Astrocyte of the cerebellum (primary cell): ENCODE data around the gene USP25.
"Not testable (repeated sequence)": the region's sequence is repeated elsewhere in the genome, so short reads cannot be mapped to it uniquely, and the experiment has no call there.

ENCODE experiments used
- DNase-seq: peaks from one replicate; pipeline ENCODE4 v3.0.0-alpha.2; 2011; ENCODE audit warnings: low read depth
- H3K4me3 ChIP-seq: 2 replicates; pipeline ENCODE4 v1.5.1; 2011; ENCODE audit warnings: mild to moderate bottlenecking, low read depth, low read length, moderate library complexity
- CTCF ChIP-seq: IDR thresholded peaks from 2 replicates; pipeline ENCODE4 v1.5.1; 2012; ENCODE audit warnings: low read length, low read depth, moderate library complexity, mild to moderate bottlenecking; ENCODE audit errors: missing control alignments
- in situ Hi-C: cut with HindIII; loops from 2 replicates; pipeline ENCODE4 v1.10.0; 2017; ENCODE audit warnings: low sequenced_read_pairs

USP25 gene

GRCh38 chr21:15729346-15729673 lies 472 bp upstream of the USP25 start:
- no peak for TF ChIP-seq CTCF
- in situ Hi-C loops = no loop called here
- peak overlapping the region; percentile 78 for H3K4me3 ChIP-seq
- no peak for DNase-seq

GRCh38 chr21:15730484-15731242 lies 881 bp downstream of the USP25 start:
- peak overlapping the region; percentile 78 for H3K4me3 ChIP-seq
- in situ Hi-C loops = no loop called here
- no peak for DNase-seq
- TF ChIP-seq CTCF = no peak

- no peak for TF ChIP-seq CTCF
- no peak for DNase-seq
- peak overlapping the region; percentile 78 for H3K4me3 ChIP-seq
- in situ Hi-C loops = no loop called here
Measured at GRCh38 chr21:15731243-15731613, 1.4 kb downstream of the USP25 start.

GRCh38 chr21:15732290-15732995 lies 2.7 kb downstream of the USP25 start:
- H3K4me3 ChIP-seq = peak overlapping the region; percentile 78
- TF ChIP-seq CTCF = no peak
- in situ Hi-C loops = no loop called here
- no peak for DNase-seq

- no peak for DNase-seq
- TF ChIP-seq CTCF = no peak
- H3K4me3 ChIP-seq = peak overlapping the region; percentile 78
- in situ Hi-C loops = no loop called here
Measured at GRCh38 chr21:15732996-15733329, 3.2 kb downstream of the USP25 start.

GRCh38 chr21:15735409-15735808 lies 5.6 kb downstream of the USP25 start:
- TF ChIP-seq CTCF = no peak
- no peak overlapping the region for H3K4me3 ChIP-seq
- DNase-seq = no peak
- in situ Hi-C loops = no loop called here

GRCh38 chr21:15735931-15736330 lies 6.1 kb downstream of the USP25 start:
- H3K4me3 ChIP-seq, DNase-seq, in situ Hi-C loops: not testable (repeated sequence)

GRCh38 chr21:15738779-15739178 lies 9.0 kb downstream of the USP25 start:
- DNase-seq, in situ Hi-C loops, H3K4me3 ChIP-seq: not testable (repeated sequence)
